ENCODE measurements around the gene KIAA0753. TPM values are rescaled to one million over a fixed set of nuclear protein-coding genes. Genes with fewer than 3 reads are reported as not detected.

Gene KIAA0753
- total and polyA plus RNA-seq, 2 of the 4 experiments (the other 2 are of a cell fraction): 10.2 to 17.6 TPM

DNA sequence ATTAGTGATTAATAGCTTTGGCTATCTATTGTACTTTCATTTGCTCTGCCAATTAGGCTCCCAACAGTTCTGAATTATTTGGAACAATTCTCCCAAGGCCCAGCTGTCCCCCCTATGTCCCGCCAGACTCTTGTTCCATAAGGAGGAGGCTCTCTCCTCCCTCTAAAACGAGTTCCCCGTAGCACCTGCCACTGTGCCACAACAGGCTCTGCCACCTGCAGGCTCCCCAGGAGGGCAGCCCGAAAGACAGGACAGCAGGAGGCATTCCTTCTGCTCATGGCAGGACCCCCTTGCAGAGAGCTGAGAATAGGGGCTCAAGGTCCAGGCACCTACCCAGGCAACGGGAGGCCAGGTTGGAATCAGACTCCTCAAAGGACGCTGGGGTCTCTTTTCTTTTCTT is 93.2 kb downstream of the KIAA0753 start:
- Histone ChIP-seq H3K4me3 (ENCODE audit: insufficient read depth, low read depth, low read length) (no peak overlapping the region), H3K9me3 (ENCODE audit: control insufficient read depth, insufficient read depth, low read length) (no peaks in the 10 kb centered on the region), H2AK9ac (replicated peaks; ENCODE audit: low read depth, low read length, poor library complexity) (no peak overlapping the region), H2BK5ac (ENCODE audit: low read depth, low read length, poor library complexity, severe bottlenecking) (no peak overlapping the region), H3K23ac (ENCODE audit: low read depth, low read length) (no peak overlapping the region), H3K14ac (replicated peaks; ENCODE audit: low read depth, low read length) (no peak overlapping the region), H3K36me3 (ENCODE audit: control insufficient read depth, insufficient read depth, low read length) (no peaks in the 10 kb centered on the region), H2AFZ (replicated peaks; ENCODE audit: low read length, poor library complexity) (no peak overlapping the region), H2AK5ac (ENCODE audit: low read depth, low read length) (no peak overlapping the region), H3K4me1 (ENCODE audit: control insufficient read depth, insufficient read depth, low read length) (no peaks in the 10 kb centered on the region), H3K27ac (ENCODE audit: insufficient read depth, low read length) (no peak overlapping the region), H3K79me1 (ENCODE audit: low read depth in 1 of 2, low read length in 2 of 2) (no peaks in the 10 kb centered on the region), H3K18ac (ENCODE audit: low read depth, low read length) (no peak overlapping the region), H3K4me2 (ENCODE audit: low read depth, low read length) (no peak overlapping the region), H4K91ac (ENCODE audit: insufficient read depth, low read depth, low read length) (no peak overlapping the region), H4K8ac (ENCODE audit: low read depth in 2 of 2, low read length in 2 of 2) (no peak overlapping the region), H2BK15ac (ENCODE audit: low read depth, low read length) (no peak overlapping the region), H4K5ac (ENCODE audit: low read depth, low read length) (no peak overlapping the region), H3K9ac (ENCODE audit: low read depth, low read length) (no peak overlapping the region), H3K9me1 (ENCODE audit: insufficient read depth, low read length) (no peaks in the 10 kb centered on the region), H2BK120ac (ENCODE audit: low read depth, low read length) (no peak overlapping the region), H3K27me3 (ENCODE audit: control insufficient read depth, insufficient read depth, low read length) (peaks cover 17% of the 10 kb centered on the region), H3K4ac (ENCODE audit: low read depth, low read length) (no peak overlapping the region), H4K20me1 (ENCODE audit: insufficient read depth, low read length) (no peaks in the 10 kb centered on the region), H2BK20ac (ENCODE audit: low read depth, low read length) (no peak overlapping the region), H3K56ac (ENCODE audit: extremely low read depth, insufficient read depth, low read length) (no peak overlapping the region)
- WGBS, 2 experiments (ENCODE audit: extremely low coverage in 2 of 2, insufficient read length in 1 of 2): 66% methylated on average over 2 of the region's 6 CpGs; no CpG with 5 or more reads in 1 of the 2 experiments
- DNase-seq (no peak), ATAC-seq (ENCODE audit: low read depth) (no peak)
- dilution Hi-C loops (cut with HindIII; ENCODE audit: low sequenced_read_pairs, unreplicated experiment) (no loop called here), intact Hi-C loops (cut with micrococcal nuclease) (no loop called here), in situ Hi-C loops (cut with MboI; ENCODE audit: low sequenced_read_pairs) (no loop called here)
- TF ChIP-seq POLR2A (IDR thresholded peaks at IDR 0.05; ENCODE audit: low read depth, low read length) (no peak), MAZ (IDR thresholded peaks at IDR 0.05; ENCODE audit: borderline replicate concordance, low read depth, low read length) (no peak), MXI1 (IDR thresholded peaks at IDR 0.05; ENCODE audit: borderline replicate concordance, low read depth, low read length) (no peak), RAD21 (IDR thresholded peaks at IDR 0.05; ENCODE audit: low read length) (no peak), NFE2L2 (IDR thresholded peaks at IDR 0.05; ENCODE audit: low read depth, low read length) (no peak), RCOR1 (IDR thresholded peaks at IDR 0.05; ENCODE audit: insufficient replicate concordance, low read length) (no peak), BHLHE40 (IDR thresholded peaks at IDR 0.05; ENCODE audit: low read depth, low read length) (no peak), CHD1 (IDR thresholded peaks at IDR 0.05; ENCODE audit: low read depth, low read length) (no peak), CEBPB (IDR thresholded peaks at IDR 0.05; ENCODE audit: low read depth, low read length) (no peak), RFX5 (IDR thresholded peaks at IDR 0.05; ENCODE audit: low read depth, low read length) (no peak), FOS (IDR thresholded peaks at IDR 0.05; ENCODE audit: low read depth, low read length) (no peak), MAFK (IDR thresholded peaks at IDR 0.05; ENCODE audit: low read depth, low read length) (no peak), SMC3 (IDR thresholded peaks at IDR 0.05; ENCODE audit: low read depth, low read length) (no peak)
- TF ChIP-seq, protein P1, sequence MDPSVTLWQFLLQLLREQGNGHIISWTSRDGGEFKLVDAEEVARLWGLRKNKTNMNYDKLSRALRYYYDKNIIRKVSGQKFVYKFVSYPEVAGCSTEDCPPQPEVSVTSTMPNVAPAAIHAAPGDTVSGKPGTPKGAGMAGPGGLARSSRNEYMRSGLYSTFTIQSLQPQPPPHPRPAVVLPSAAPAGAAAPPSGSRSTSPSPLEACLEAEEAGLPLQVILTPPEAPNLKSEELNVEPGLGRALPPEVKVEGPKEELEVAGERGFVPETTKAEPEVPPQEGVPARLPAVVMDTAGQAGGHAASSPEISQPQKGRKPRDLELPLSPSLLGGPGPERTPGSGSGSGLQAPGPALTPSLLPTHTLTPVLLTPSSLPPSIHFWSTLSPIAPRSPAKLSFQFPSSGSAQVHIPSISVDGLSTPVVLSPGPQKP (IDR thresholded peaks at IDR 0.05; ENCODE audit: borderline replicate concordance, low read depth, low read length): no peak
- TF ChIP-seq, protein P2, sequence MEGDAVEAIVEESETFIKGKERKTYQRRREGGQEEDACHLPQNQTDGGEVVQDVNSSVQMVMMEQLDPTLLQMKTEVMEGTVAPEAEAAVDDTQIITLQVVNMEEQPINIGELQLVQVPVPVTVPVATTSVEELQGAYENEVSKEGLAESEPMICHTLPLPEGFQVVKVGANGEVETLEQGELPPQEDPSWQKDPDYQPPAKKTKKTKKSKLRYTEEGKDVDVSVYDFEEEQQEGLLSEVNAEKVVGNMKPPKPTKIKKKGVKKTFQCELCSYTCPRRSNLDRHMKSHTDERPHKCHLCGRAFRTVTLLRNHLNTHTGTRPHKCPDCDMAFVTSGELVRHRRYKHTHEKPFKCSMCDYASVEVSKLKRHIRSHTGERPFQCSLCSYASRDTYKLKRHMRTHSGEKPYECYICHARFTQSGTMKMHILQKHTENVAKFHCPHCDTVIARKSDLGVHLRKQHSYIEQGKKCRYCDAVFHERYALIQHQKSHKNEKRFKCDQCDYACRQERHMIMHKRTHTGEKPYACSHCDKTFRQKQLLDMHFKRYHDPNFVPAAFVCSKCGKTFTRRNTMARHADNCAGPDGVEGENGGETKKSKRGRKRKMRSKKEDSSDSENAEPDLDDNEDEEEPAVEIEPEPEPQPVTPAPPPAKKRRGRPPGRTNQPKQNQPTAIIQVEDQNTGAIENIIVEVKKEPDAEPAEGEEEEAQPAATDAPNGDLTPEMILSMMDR (conservative IDR thresholded peaks at IDR 0.05; ENCODE audit: low read depth, low read length): no peak
- TF ChIP-seq, protein P3, sequence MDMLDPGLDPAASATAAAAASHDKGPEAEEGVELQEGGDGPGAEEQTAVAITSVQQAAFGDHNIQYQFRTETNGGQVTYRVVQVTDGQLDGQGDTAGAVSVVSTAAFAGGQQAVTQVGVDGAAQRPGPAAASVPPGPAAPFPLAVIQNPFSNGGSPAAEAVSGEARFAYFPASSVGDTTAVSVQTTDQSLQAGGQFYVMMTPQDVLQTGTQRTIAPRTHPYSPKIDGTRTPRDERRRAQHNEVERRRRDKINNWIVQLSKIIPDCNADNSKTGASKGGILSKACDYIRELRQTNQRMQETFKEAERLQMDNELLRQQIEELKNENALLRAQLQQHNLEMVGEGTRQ (IDR thresholded peaks at IDR 0.05; ENCODE audit: low read depth, low read length): no peak
- CTCF ChIA-PET: no interaction called here
- POLR2A ChIA-PET (ENCODE audit: unreplicated experiment): interaction anchor here (0.6 kb wide), 1 partner anchor 20 kb away, joined by 4 read pairs; no protein-coding TSS in a partner anchor
- no TSS peak for BruUV-seq (replicated peaks)
